SU-DHL-6 (cell line): ENCODE data around the gene SYCN.

Experiments used
- CTCF ChIP-seq: fragments of 200-600 bp; sonication (generic); IDR thresholded peaks from one replicate; pipeline ENCODE4 v1.5.1; 2017; ENCODE audit warnings: antibody characterized with exemption, mild to moderate bottlenecking, low read length, moderate library complexity; ENCODE audit not compliant: insufficient read depth, poor library complexity, severe bottlenecking
- EZH2phosphoT487 ChIP-seq: fragments of 200-600 bp; sonication (generic), shearing (Covaris generic); conservative IDR thresholded peaks from 2 replicates; pipeline ENCODE4 v1.6.1; 2018; ENCODE audit warnings: mild to moderate bottlenecking, antibody characterized with exemption, low read length, moderate library complexity, mixed read lengths

GRCh38 chr19:39196320-39196719 is 7.7 kb downstream of the SYCN start:
- TF ChIP-seq CTCF (no peak), EZH2phosphoT487 (no peak)
